GM12878 (cell line): ENCODE measurements around the gene C6orf89. TPM values are rescaled to one million over a fixed set of nuclear protein-coding genes. Genes with fewer than 3 reads are reported as not detected.
A peak's percentile ranks its signal among the peaks of the same experiment; 100 is the strongest.

Source experiments
- ATAC-seq: fragments of 200-7000 bp; cut with Tn5 transposase; 3 replicates; pipeline ENCODE4 v1.9.1; 2020; ENCODE audit warnings: mild to moderate bottlenecking, moderate library complexity
- BruUV-seq: library from RNA; stranded (reverse); fragments of 400-500 nt; replicated peaks from 2 replicates; lab custom pipeline; 2021; lab: Mats Ljungman, UMichigan
- CTCF ChIA-PET: fragments of 300-600 bp; sonication (Branson Sonifier 250); formaldehyde crosslinking; extraction: SDS; loops from one replicate; lab custom pipeline; 2021; ENCODE audit warnings: inconsistent platforms; lab: Yijun Ruan, JAX
- POLR2A ChIA-PET: fragments of 350-600 bp; formaldehyde crosslinking; extraction: SDS; loops from one replicate; lab custom pipeline; 2021; ENCODE audit warnings: inconsistent platforms; lab: Charles Lee
- RAD21 ChIA-PET: fragments of 300-600 bp; sonication (Branson Sonifier 250); formaldehyde crosslinking; loops from one replicate; lab custom pipeline; 2023; ENCODE audit warnings: antibody characterized with exemption; ENCODE audit not compliant: unreplicated experiment; lab: Charles Lee
- SMC1A ChIA-PET: fragments of 300-600 bp; sonication (Branson Sonifier 250); formaldehyde crosslinking; loops from one replicate; lab custom pipeline; 2023; ENCODE audit not compliant: unreplicated experiment, uncharacterized antibody; lab: Charles Lee
- DNase-seq: peaks from one replicate; pipeline ENCODE4 v3.0.0-alpha.2; 2011; ENCODE audit warnings: low read depth, low spot score
- FAIRE-seq: peaks from 3 replicates; lab custom pipeline; 2011; peaks lifted over from hg19 to GRCh38; lab: Jason Lieb, UNC
- H2AFZ ChIP-seq: 2 replicates; pipeline ENCODE4 v1.6.0; 2011; ENCODE audit warnings: low read depth, low read length, control low read depth; ENCODE audit not compliant: control insufficient read depth
- H3K27ac ChIP-seq: 2 replicates; pipeline ENCODE4 v1.5.1; 2011; ENCODE audit warnings: control low read depth; ENCODE audit not compliant: control insufficient read depth, insufficient read depth
- H3K27me3 ChIP-seq, 2 experiments: replicated peaks in 1 of 2; 2 replicates each; pipeline versions ENCODE4 v1.6.0 to v1.6.1; 2011; ENCODE audit warnings: low read length in 1 of 2; ENCODE audit not compliant: control insufficient read depth in 2 of 2, insufficient read depth in 2 of 2
- H3K36me3 ChIP-seq, 2 experiments: 2 replicates each; pipeline ENCODE4 v1.5.1; 2011; ENCODE audit warnings: low read length in 1 of 2; ENCODE audit not compliant: control insufficient read depth in 2 of 2, insufficient read depth in 2 of 2
- H3K4me1 ChIP-seq: 2 replicates; pipeline ENCODE4 v1.6.1; 2011; ENCODE audit warnings: mild to moderate bottlenecking, low read length, moderate library complexity, mixed read lengths; ENCODE audit not compliant: control insufficient read depth, insufficient read depth
- H3K4me2 ChIP-seq: 2 replicates; pipeline ENCODE4 v1.6.0; 2011; ENCODE audit warnings: control low read depth; ENCODE audit not compliant: control insufficient read depth, insufficient read depth
- H3K4me3 ChIP-seq: fragments of 200-600 bp; sonication (generic); 2 replicates; pipeline ENCODE4 v1.5.1; 2016
- H3K79me2 ChIP-seq: 2 replicates; pipeline ENCODE4 v1.6.0; 2011; ENCODE audit warnings: low read length; ENCODE audit not compliant: control insufficient read depth, insufficient read depth
- H3K9ac ChIP-seq: 2 replicates; pipeline ENCODE4 v1.8.0; 2011; ENCODE audit warnings: low read length, control low read depth, mixed read lengths; ENCODE audit not compliant: control insufficient read depth, insufficient read depth
- H3K9me3 ChIP-seq: replicated peaks from 3 replicates; pipeline ENCODE4 v1.5.1; 2011; ENCODE audit warnings: mild to moderate bottlenecking, low read length; ENCODE audit not compliant: control insufficient read depth, insufficient read depth
- H4K20me1 ChIP-seq: 2 replicates; pipeline ENCODE4 v1.6.0; 2011; ENCODE audit not compliant: control insufficient read depth, insufficient read depth
- ATF7 ChIP-seq: fragments of 450-650 bp; IDR thresholded peaks from 2 replicates; pipeline ENCODE4 v1.6.1; 2016; ENCODE audit warnings: low read depth, mild to moderate bottlenecking
- EED ChIP-seq: sonication (generic); IDR thresholded peaks from 2 replicates; pipeline ENCODE4 v1.6.1; 2016; ENCODE audit warnings: antibody characterized with exemption, low read depth
- EP300 ChIP-seq, 2 experiments: fragments of 150-350 bp in 1 of 2; IDR thresholded peaks; 2 replicates each; pipeline ENCODE4 v1.6.1; 2011 to 2012; ENCODE audit warnings: low read depth in 2 of 2, low read length in 2 of 2, borderline replicate concordance in 1 of 2, improper control_type of control experiment in 1 of 2, inconsistent platforms in 1 of 2; ENCODE audit not compliant: control insufficient read depth in 1 of 2
- FOS ChIP-seq: IDR thresholded peaks from 3 replicates; pipeline ENCODE4 v1.6.1; 2011; ENCODE audit warnings: borderline replicate concordance; ENCODE audit not compliant: insufficient read length; ENCODE audit errors: extremely low read depth
- HDAC2 ChIP-seq: fragments of 200-600 bp; sonication (generic); IDR thresholded peaks from 2 replicates; pipeline ENCODE4 v1.6.1; 2017
- IKZF2 ChIP-seq, 2 experiments: fragments of 450-650 bp; IDR thresholded peaks; 2 replicates each; pipeline ENCODE4 v1.6.1; 2017; ENCODE audit warnings: mild to moderate bottlenecking in 2 of 2, moderate library complexity in 2 of 2
- JUNB ChIP-seq: IDR thresholded peaks from 2 replicates; pipeline ENCODE4 v1.6.1; 2016; ENCODE audit warnings: antibody characterized with exemption, mild to moderate bottlenecking
- MEF2B ChIP-seq: fragments of 450-650 bp; IDR thresholded peaks from 2 replicates; pipeline ENCODE4 v1.6.1; 2018; ENCODE audit warnings: mild to moderate bottlenecking, moderate library complexity; ENCODE audit not compliant: partially characterized antibody, poor library complexity, severe bottlenecking
- NBN ChIP-seq: fragments of 450-650 bp; IDR thresholded peaks from 2 replicates; pipeline ENCODE4 v1.6.1; 2016
- NFIC ChIP-seq: IDR thresholded peaks from 2 replicates; pipeline ENCODE4 v1.6.1; 2012; ENCODE audit warnings: low read depth, mild to moderate bottlenecking, inconsistent platforms, low read length, moderate library complexity
- NR2F1 ChIP-seq: fragments of 450-650 bp; conservative IDR thresholded peaks from 2 replicates; pipeline ENCODE4 v1.6.1; 2017; ENCODE audit warnings: mild to moderate bottlenecking
- PML ChIP-seq: IDR thresholded peaks from 2 replicates; pipeline ENCODE4 v1.6.1; 2012; ENCODE audit warnings: low read length, inconsistent platforms
- RUNX3 ChIP-seq: IDR thresholded peaks from 2 replicates; pipeline ENCODE4 v1.6.1; 2012; ENCODE audit warnings: low read length, inconsistent platforms
- ZNF217 ChIP-seq: fragments of 450-650 bp; IDR thresholded peaks from 2 replicates; pipeline ENCODE4 v1.6.1; 2017; ENCODE audit warnings: antibody characterized with exemption, mild to moderate bottlenecking
- WGBS: methylation state at CpG from one replicate; pipeline ENCODE4 v1.1.6; 2016; ENCODE audit warnings: low lambda C conversion rate; ENCODE audit not compliant: insufficient replicate concordance, insufficient coverage; ENCODE audit errors: missing lambda C conversion rate; 5-methylcytosine and 5-hydroxymethylcytosine counted together
- in situ Hi-C: fragments of 300-500 bp; cut with MboI; formaldehyde crosslinking; loops from 9 replicates; pipeline ENCODE4 v1.14.3; 2018; ENCODE audit warnings: mixed read lengths
- intact Hi-C: fragments of 100-400 bp; cut with micrococcal nuclease; formaldehyde crosslinking; loops from one replicate; pipeline ENCODE4 v1.14.2; 2022; ENCODE audit not compliant: unreplicated experiment
- polyA plus RNA-seq, 11 experiments: library from polyadenylated mRNA; depleted of rRNA in 4 of 11; unstranded in 6 of 11; stranded (reverse) in 5 of 11; fragments of >200 nt; fragmentation: Nextera tagmentation in 4 of 11; fragmentation: Illumina TruSeq in 1 of 11; extraction: Ambion mirVana in 4 of 11; extraction: Trizol in 1 of 11; gene quantifications; 1 replicate in 1 of 11; 2 replicates in 10 of 11; pipeline versions ENCODE4 v1.2.1 to v1.2.3, GENCODE V29; 2011 to 2016; ENCODE audit warnings: inconsistent platforms in 2 of 11, missing spikeins in 2 of 11, low read depth in 1 of 11
- total RNA-seq, 4 experiments: library from RNA; depleted of rRNA in 3 of 4; stranded (reverse); fragments of >200 nt in 3 of 4; fragmentation: Illumina TruSeq in 1 of 4; extraction: Trizol in 1 of 4; gene quantifications; 2 replicates each; pipeline versions ENCODE4 v1.2.1 to v1.2.3, GENCODE V29; 2013 to 2021
- TF ChIP-seq, protein P1 (sequence below): IDR thresholded peaks from 2 replicates; pipeline ENCODE4 v1.6.1; 2012; ENCODE audit warnings: low read depth, low read length, improper control_type of control experiment

The C6orf89 gene
- total and polyA plus RNA-seq, 10 of the 15 experiments (the other 5 are each of a cell fraction or from before 2014, with no cell fraction given), result 10.8 to 42.7 (median 28.6) TPM

DNA sequence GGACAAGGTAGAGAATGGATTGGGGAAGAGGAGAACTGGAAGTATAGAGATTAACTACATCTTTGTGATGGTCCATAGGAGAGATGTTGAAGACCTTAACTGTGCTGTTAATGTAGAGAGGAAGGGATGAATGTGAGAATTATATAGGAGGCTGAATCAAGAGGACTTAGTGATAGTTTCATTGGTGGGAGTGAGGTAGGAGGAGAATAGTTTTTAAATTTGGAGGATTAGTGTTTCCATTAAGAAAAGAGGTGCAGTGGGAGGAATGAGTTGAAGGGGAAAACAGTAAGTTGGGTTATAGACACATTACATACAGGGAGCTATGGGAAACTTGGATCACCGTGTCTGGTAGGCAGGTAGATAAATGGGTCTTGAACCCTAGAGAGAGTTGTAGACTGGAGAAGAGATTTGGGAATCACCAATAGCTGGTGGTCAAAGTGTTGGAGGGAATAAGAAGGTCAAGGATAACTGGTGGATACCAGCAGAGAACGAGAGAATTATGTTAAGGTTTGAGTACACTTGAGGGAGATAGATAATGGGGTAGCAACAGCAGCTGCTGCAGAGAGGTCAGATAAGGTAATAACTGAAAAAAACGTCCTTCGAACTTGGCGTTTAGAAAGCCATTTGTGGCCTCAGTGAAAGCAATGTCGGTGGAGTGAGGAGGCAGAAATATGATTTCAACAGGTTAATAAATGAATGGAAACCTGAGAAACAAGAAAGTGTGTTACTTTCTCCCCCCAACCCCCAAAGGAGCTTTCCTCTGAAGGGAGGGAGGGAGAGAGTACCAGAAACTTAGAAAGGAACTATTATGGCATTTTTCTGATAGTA, 3.1 kb downstream of the C6orf89 start:
- no peak overlapping the region for H3K4me3 ChIP-seq
- RAD21 ChIA-PET, result interaction anchor here (0.6 to 2.5 kb wide), 8 partner anchors 14 to 283 kb away, joined by 3 to 11 read pairs (median 3); partner anchors contain the start of gene PPIL1
- peaks cover 14% of the 10 kb centered on the region for H3K79me2 ChIP-seq
- POLR2A ChIA-PET, result interaction anchor here (0.5 to 1.9 kb wide), 9 partner anchors 13 to 1091 kb away, joined by 3 to 10 read pairs (median 4); partner anchors contain the start of gene PPIL1
- no peaks in the 10 kb centered on the region for H4K20me1 ChIP-seq
- no peaks in the 10 kb centered on the region; a peak in 1 of 4 replicates for H3K36me3 ChIP-seq
- in situ Hi-C loops (loop anchor here (5.0 kb wide), 1 partner anchor 318 kb away; no protein-coding TSS in a partner anchor), intact Hi-C loops (loop anchor here (5.0 kb wide), 1 partner anchor 283 kb away; the partner anchor contains the start of gene PIM1)
- H3K4me2 ChIP-seq, result no peak overlapping the region; the same call in 1 of the 2 replicates
- H3K27ac ChIP-seq, result no peak overlapping the region
- no peak overlapping the region for H3K9ac ChIP-seq
- DNase-seq (no peak), FAIRE-seq (no peak), ATAC-seq (peak; percentile 29)
- H3K9me3 ChIP-seq, result no peaks in the 10 kb centered on the region
- H3K4me1 ChIP-seq, result no peaks in the 10 kb centered on the region
- SMC1A ChIA-PET, result interaction anchor here (0.7 to 2.1 kb wide), 9 partner anchors 10 to 129 kb away, joined by 3 to 14 read pairs (median 5); partner anchors contain the start of gene PPIL1
- 28% methylated on average over 6 of the region's 6 CpGs for WGBS
- no peaks in the 10 kb centered on the region for H3K27me3 ChIP-seq
- H2AFZ ChIP-seq, result no peak overlapping the region
- TF ChIP-seq NBN (0 out of 2 replicates have a peak, but pooled peaks have one; percentile 35), IKZF2 (IDR thresholded peaks at IDR 0.05) (0 out of 4 replicates have a peak, but pooled peaks of 1 of the 2 experiments have one; percentile 7), MEF2B (peak; percentile 12), PML (no peak), NFIC (peak; percentile 27; the same call in 1 of the 2 replicates), NR2F1 (0 out of 2 replicates have a peak, but pooled peaks have one; percentile 17), EP300 (IDR thresholded peaks at IDR 0.05; ENCODE audit: borderline replicate concordance in 1 of 2, control insufficient read depth in 1 of 2, low read depth in 2 of 2, low read length in 2 of 2) (0 out of 4 replicates have a peak, but pooled peaks of 1 of the 2 experiments have one; percentile 10), ATF7 (0 out of 2 replicates have a peak, but pooled peaks have one; percentile 16), HDAC2 (no peak), ZNF217 (no peak), RUNX3 (peak; percentile 68), EED (no peak), JUNB (peak; percentile 30; the same call in 1 of the 2 replicates), FOS (no peak)
- TF ChIP-seq, protein P1, sequence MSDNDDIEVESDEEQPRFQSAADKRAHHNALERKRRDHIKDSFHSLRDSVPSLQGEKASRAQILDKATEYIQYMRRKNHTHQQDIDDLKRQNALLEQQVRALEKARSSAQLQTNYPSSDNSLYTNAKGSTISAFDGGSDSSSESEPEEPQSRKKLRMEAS, result no peak
- TSS peak; percentile 18 for BruUV-seq
- CTCF ChIA-PET, result interaction anchor here (0.6 to 4.1 kb wide), 11 partner anchors 9 to 274 kb away, joined by 3 to 18 read pairs (median 4); partner anchors contain the start of gene FGD2
